Measurements from ENCODE around the gene MAN1A1. TPM values are rescaled to one million over a fixed set of nuclear protein-coding genes. Genes with fewer than 3 reads are reported as not detected.
"Not testable (repeated sequence)": the region's sequence is repeated elsewhere in the genome, so short reads cannot be mapped to it uniquely, and the experiment has no call there.

MAN1A1 gene
- total RNA-seq, 1 donor from 2014 or later = 78.0 TPM

GRCh38 chr6:119379809-119380208 lies 30.2 kb upstream of the MAN1A1 start:
- no peaks in the 10 kb centered on the region for H3K9me3 ChIP-seq
- no peak overlapping the region for H3K27ac ChIP-seq
- intact Hi-C loops (cut with DNase I) = no loop called here
- no peaks in the 10 kb centered on the region for H3K27me3 ChIP-seq (ENCODE audit: low read depth)
- no peak overlapping the region for H3K4me3 ChIP-seq
- no peaks in the 10 kb centered on the region for H3K4me1 ChIP-seq
- ATAC-seq = no peak
- TF ChIP-seq, protein P1, sequence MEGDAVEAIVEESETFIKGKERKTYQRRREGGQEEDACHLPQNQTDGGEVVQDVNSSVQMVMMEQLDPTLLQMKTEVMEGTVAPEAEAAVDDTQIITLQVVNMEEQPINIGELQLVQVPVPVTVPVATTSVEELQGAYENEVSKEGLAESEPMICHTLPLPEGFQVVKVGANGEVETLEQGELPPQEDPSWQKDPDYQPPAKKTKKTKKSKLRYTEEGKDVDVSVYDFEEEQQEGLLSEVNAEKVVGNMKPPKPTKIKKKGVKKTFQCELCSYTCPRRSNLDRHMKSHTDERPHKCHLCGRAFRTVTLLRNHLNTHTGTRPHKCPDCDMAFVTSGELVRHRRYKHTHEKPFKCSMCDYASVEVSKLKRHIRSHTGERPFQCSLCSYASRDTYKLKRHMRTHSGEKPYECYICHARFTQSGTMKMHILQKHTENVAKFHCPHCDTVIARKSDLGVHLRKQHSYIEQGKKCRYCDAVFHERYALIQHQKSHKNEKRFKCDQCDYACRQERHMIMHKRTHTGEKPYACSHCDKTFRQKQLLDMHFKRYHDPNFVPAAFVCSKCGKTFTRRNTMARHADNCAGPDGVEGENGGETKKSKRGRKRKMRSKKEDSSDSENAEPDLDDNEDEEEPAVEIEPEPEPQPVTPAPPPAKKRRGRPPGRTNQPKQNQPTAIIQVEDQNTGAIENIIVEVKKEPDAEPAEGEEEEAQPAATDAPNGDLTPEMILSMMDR (IDR thresholded peaks at IDR 0.05) = no peak
- no peak for DNase-seq
- H3K36me3 ChIP-seq = no peaks in the 10 kb centered on the region

- H3K27ac ChIP-seq; intact Hi-C loops (cut with DNase I); H3K4me1 ChIP-seq; H3K9me3 ChIP-seq; H3K27me3 ChIP-seq (ENCODE audit: low read depth); H3K4me3 ChIP-seq; H3K36me3 ChIP-seq; ATAC-seq; DNase-seq: not testable (repeated sequence)
Measured at GRCh38 chr6:119377043-119377442, 27.5 kb upstream of the MAN1A1 start.

DNA sequence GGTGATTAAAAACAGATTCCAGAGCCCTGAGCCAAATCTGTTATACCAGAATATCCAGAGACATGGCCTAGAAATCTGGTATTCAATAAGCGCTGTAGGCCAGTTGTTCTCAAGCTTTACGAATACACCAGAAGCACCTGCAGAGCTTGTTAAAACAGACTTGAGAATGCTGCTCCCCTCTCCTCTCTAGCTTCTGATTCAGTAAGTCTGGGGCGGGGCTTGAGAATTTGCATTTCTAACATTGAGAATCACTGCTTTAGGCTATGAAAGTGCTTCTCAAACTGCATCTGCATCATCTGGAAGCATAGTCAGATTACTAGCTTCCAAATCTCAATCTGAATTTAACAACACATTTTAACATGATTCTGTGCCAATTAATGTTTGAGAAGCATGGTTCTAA lies 20.5 kb upstream of the MAN1A1 start:
- H3K4me3 ChIP-seq = no peak overlapping the region
- ATAC-seq (no peak), DNase-seq (no peak)
- H3K9me3 ChIP-seq = no peaks in the 10 kb centered on the region
- H3K27me3 ChIP-seq (ENCODE audit: low read depth) = no peaks in the 10 kb centered on the region
- TF ChIP-seq, protein P1 (IDR thresholded peaks at IDR 0.05) = no peak
- H3K27ac ChIP-seq = no peak overlapping the region
- H3K36me3 ChIP-seq = no peaks in the 10 kb centered on the region
- intact Hi-C loops (cut with DNase I) = no loop called here
- no peaks in the 10 kb centered on the region for H3K4me1 ChIP-seq

DNA sequence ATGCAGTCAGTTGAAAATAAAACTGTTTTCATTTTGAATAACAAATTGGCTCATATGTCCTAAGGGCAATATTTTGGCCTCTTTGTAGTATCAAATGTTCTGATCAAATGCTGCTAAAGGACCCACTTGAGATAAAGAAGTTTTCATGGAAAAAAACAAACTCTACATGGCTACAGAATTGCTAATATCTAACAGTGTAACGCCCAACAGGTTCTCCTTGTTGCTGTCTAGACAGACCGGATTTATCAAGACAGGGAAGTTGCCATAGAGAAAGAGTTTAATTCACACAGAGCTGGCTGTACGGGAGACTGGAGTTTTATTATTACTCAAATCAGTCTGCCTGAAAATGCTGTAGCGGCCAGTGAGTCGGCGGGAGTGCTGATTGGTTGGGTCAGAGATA lies 19.4 kb upstream of the MAN1A1 start:
- H3K27me3 ChIP-seq (ENCODE audit: low read depth) = no peaks in the 10 kb centered on the region
- DNase-seq = no peak
- TF ChIP-seq, protein P1 (IDR thresholded peaks at IDR 0.05) = no peak
- H3K4me1 ChIP-seq = no peaks in the 10 kb centered on the region
- H3K36me3 ChIP-seq = no peaks in the 10 kb centered on the region
- no peak overlapping the region for H3K4me3 ChIP-seq
- intact Hi-C loops (cut with DNase I) = no loop called here
- no peak overlapping the region for H3K27ac ChIP-seq
- ATAC-seq = peak in 1 of 2 donors; percentile 59
- H3K9me3 ChIP-seq = no peaks in the 10 kb centered on the region

DNA sequence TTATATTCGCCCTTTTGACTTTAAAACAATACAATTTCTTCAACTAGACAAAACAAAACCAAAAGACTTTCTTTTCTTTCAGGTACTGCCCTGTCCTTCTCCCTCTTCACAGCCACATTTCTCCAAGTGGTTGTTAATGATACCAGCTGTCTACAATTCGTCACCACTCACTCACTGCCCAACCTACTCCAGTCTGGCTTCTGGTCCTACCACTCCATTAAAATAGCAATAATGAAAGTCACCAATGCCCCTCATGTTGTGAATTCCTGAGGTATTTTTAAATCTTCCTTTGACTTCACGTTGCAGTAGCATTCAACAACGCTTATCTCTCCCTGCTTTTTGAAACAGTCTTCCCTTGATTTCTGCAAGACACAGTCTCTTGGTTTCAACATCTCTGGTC lies 11.6 kb upstream of the MAN1A1 start:
- intact Hi-C loops (cut with DNase I) = no loop called here

DNA sequence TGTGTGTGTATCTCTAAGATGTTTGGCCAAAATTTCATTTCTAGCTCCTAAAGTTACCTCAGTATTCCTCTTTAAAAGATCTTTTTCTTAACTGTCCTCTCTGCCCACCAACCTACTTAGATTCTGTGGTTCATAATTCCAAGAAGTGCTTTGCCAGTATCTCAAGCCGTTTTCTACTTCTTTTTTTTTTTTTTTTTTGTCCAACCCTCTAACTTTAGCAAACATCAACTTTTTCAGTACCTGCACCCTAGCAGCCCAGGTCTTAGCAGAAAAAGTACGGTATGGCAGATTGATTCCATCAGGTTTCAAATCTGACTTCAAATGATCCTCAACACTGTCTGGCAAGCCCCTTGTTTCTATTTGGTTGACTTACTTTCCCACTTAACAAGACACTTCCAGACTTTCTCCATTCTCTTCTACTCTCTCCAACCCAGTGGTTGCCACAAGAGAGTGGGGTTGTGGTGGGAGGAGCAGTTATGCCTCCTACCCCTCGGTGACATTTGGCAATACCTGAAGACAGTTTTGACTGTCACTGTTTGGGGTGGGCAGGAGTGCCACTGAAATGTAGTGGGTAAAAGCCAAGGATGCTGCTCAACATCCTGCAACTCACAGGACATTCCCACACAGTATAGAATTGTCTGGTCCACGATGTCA lies 10.8 kb upstream of the MAN1A1 start:
- Histone ChIP-seq H3K27me3 (ENCODE audit: low read depth) (no peaks in the 10 kb centered on the region), H3K9me3 (no peaks in the 10 kb centered on the region), H3K27ac (no peak overlapping the region), H3K4me1 (peaks cover 7% of the 10 kb centered on the region), H3K4me3 (no peak overlapping the region), H3K36me3 (no peaks in the 10 kb centered on the region)
- no peak for ATAC-seq
- TF ChIP-seq, protein P1 (IDR thresholded peaks at IDR 0.05) = no peak
- no peak for DNase-seq
- intact Hi-C loops (cut with DNase I) = no loop called here

More for the DNA sequence above, 11.6 kb upstream of the MAN1A1 start:
- no peaks in the 10 kb centered on the region for H3K36me3 ChIP-seq
- peaks cover 7% of the 10 kb centered on the region for H3K4me1 ChIP-seq
- H3K27me3 ChIP-seq (ENCODE audit: low read depth) = no peaks in the 10 kb centered on the region
- H3K4me3 ChIP-seq = no peak overlapping the region
- TF ChIP-seq, protein P1 (IDR thresholded peaks at IDR 0.05) = no peak
- H3K9me3 ChIP-seq = no peaks in the 10 kb centered on the region
- DNase-seq (no peak), ATAC-seq (peak in 1 of 2 donors; percentile 40)
- no peak overlapping the region for H3K27ac ChIP-seq
